ENCODE data around the gene GPR132. TPM values are rescaled to one million over a fixed set of nuclear protein-coding genes. Genes with fewer than 3 reads are reported as not detected.
"Not testable (repeated sequence)": the region's sequence is repeated elsewhere in the genome, so short reads cannot be mapped to it uniquely, and the experiment has no call there.

Gene GPR132
- total and polyA plus RNA-seq, 11 donors: 0.27 to 5.3 (median 0.75) TPM

DNA sequence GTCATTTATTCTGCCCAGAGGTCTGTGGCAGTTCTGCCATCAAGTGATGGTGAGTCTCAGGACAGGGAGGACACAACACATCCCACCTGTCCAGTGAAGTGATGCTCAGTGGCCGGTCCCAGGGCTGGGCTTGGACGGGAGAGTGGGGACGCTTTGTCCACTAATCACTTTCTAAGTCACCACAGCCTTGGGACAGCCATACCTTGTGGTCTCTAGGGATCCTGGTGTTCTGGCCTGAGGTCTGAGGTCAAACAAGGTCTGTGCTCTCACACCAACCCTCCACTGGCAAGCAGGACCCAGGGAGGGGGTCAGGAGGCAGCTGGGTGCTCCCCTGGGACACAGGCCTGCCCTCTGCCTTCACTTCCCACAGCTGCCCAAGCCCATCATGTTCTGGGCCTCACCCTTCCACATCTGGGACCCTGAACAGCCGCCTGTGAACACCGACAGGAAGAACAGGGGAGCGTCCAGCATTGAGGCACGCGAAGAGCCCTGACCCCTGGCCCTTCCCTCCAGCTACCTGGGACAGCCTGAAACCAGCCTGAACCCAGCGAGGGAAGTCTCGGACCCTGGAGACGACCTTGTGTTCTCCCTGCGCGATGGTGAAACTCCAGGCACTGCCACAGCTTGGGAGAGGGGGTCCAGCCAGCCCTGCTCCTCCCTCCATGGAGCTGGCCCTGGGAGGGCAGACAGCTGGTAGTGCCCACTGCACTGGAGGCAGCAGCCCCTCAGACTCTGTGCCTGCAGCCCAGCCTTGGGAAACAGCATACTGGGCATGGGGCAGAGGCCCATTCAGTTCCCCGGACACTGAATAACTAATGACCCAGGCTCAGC is 19.7 kb upstream of the GPR132 start:
- DNase-seq (no peak), ATAC-seq (no peak)
- no peaks in the 10 kb centered on the region for H3K36me3 ChIP-seq
- no peak overlapping the region for H3K4me3 ChIP-seq
- intact Hi-C loops (cut with DNase I): loop anchor here in 3 of 10 donors (5.0 kb wide), 2 partner anchors 38 to 108 kb away; partner anchors contain the start of gene AHNAK2 (in 2 of the 3)
- H3K4me1 ChIP-seq: peaks cover 0 to 30% (median 17%) of the 10 kb centered on the region in 12 donors
- peaks cover 0 to 11% (median 0%) of the 10 kb centered on the region in 9 donors for H3K27me3 ChIP-seq
- no peak overlapping the region for H3K27ac ChIP-seq
- no peaks in the 10 kb centered on the region for H3K9me3 ChIP-seq
- WGBS, 4 donors: 82 to 92% (median 86%) methylated on average over 14 of the region's 14 CpGs
- no peak for TF ChIP-seq CTCF (IDR thresholded peaks at IDR 0.05)
- TF ChIP-seq POLR2A (IDR thresholded peaks at IDR 0.05): no peak

GRCh38 chr14:105083926-105084685 is 18.9 kb upstream of the GPR132 start:
- 70 to 89% (median 77%) methylated on average over 4 of the region's 4 CpGs for WGBS, 4 donors

GRCh38 chr14:105082703-105083102 is 17.5 kb upstream of the GPR132 start:
- ATAC-seq (no peak), DNase-seq (no peak)
- H3K4me1 ChIP-seq: peaks cover 0 to 14% (median 10%) of the 10 kb centered on the region in 12 donors
- peaks cover 0 to 8% (median 0%) of the 10 kb centered on the region in 9 donors for H3K27me3 ChIP-seq
- H3K36me3 ChIP-seq: no peaks in the 10 kb centered on the region
- H3K4me3 ChIP-seq: no peak overlapping the region
- intact Hi-C loops (cut with DNase I): no loop called here
- 93 to 96% (median 96%) methylated on average over 1 of the region's 1 CpG for WGBS, 4 donors
- TF ChIP-seq POLR2A (IDR thresholded peaks at IDR 0.05) (no peak), CTCF (IDR thresholded peaks at IDR 0.05) (no peak)
- H3K27ac ChIP-seq: no peak overlapping the region
- H3K9me3 ChIP-seq: no peaks in the 10 kb centered on the region

More at GRCh38 chr14:105083926-105084685, 18.9 kb upstream of the GPR132 start:
- H3K9me3 ChIP-seq: no peaks in the 10 kb centered on the region
- intact Hi-C loops (cut with DNase I): no loop called here
- ATAC-seq: no peak
- no peaks in the 10 kb centered on the region for H3K36me3 ChIP-seq
- peaks cover 0 to 28% (median 17%) of the 10 kb centered on the region in 12 donors for H3K4me1 ChIP-seq
- DNase-seq: no peak
- TF ChIP-seq CTCF (IDR thresholded peaks at IDR 0.05) (no peak), POLR2A (IDR thresholded peaks at IDR 0.05) (no peak)
- no peak overlapping the region for H3K4me3 ChIP-seq
- H3K27me3 ChIP-seq: peaks cover 0 to 11% (median 0%) of the 10 kb centered on the region in 9 donors
- no peak overlapping the region for H3K27ac ChIP-seq

GRCh38 chr14:105081473-105081872 is 16.2 kb upstream of the GPR132 start:
- H3K4me3 ChIP-seq; ATAC-seq; H3K9me3 ChIP-seq; H3K27me3 ChIP-seq; H3K27ac ChIP-seq; intact Hi-C loops (cut with DNase I); DNase-seq; H3K36me3 ChIP-seq: not testable (repeated sequence)
- peaks cover 0 to 15% (median 5%) of the 10 kb centered on the region in 12 donors for H3K4me1 ChIP-seq
- 85 to 90% (median 88%) methylated on average over 8 of the region's 8 CpGs for WGBS, 4 donors

Measured in heart left ventricle (tissue), 16 donors.